Transverse colon (tissue), 4 donors: ENCODE measurements around the gene MIA3.

Experiments used
- CTCF ChIP-seq, 5 experiments: fragments of 200-600 bp in 3 of 5; fragments of 450-650 bp in 2 of 5; sonication (generic) in 3 of 5; IDR thresholded peaks; 1 replicate in 2 of 5; 2 replicates in 3 of 5; pipeline ENCODE4 v1.5.1; 2016 to 2017; ENCODE audit warnings: antibody characterized with exemption in 5 of 5, inconsistent platforms in 3 of 5, mild to moderate bottlenecking in 2 of 5, moderate library complexity in 1 of 5
- EP300 ChIP-seq: sonication (generic); formaldehyde crosslinking; IDR thresholded peaks from one replicate; pipeline ENCODE4 v1.6.1; 2017; ENCODE audit warnings: antibody characterized with exemption, low read depth
- POLR2A ChIP-seq: fragments of 450-650 bp; IDR thresholded peaks from one replicate; pipeline ENCODE4 v1.6.1; 2016; ENCODE audit warnings: antibody characterized with exemption, mild to moderate bottlenecking, moderate library complexity
- POLR2AphosphoS5 ChIP-seq, 3 donors: sonication (generic); formaldehyde crosslinking; IDR thresholded peaks; one replicate each; pipeline ENCODE4 v1.6.1; 2016; ENCODE audit warnings: antibody characterized with exemption in 3 of 3

GRCh38 chr1:222691016-222691415 is 73.1 kb downstream of the MIA3 start:
- TF ChIP-seq EP300 = no peak
- no peak for TF ChIP-seq POLR2AphosphoS5 (IDR thresholded peaks at IDR 0.05)
- no peak for TF ChIP-seq POLR2A
- no peak for TF ChIP-seq CTCF (IDR thresholded peaks at IDR 0.05)
